ENCODE results near the gene MTMR6. TPM values are rescaled to one million over a fixed set of nuclear protein-coding genes. Genes with fewer than 3 reads are reported as not detected.

MTMR6 gene
- total and polyA plus RNA-seq, 8 donors: 16.3 to 23.6 (median 20.8) TPM

DNA sequence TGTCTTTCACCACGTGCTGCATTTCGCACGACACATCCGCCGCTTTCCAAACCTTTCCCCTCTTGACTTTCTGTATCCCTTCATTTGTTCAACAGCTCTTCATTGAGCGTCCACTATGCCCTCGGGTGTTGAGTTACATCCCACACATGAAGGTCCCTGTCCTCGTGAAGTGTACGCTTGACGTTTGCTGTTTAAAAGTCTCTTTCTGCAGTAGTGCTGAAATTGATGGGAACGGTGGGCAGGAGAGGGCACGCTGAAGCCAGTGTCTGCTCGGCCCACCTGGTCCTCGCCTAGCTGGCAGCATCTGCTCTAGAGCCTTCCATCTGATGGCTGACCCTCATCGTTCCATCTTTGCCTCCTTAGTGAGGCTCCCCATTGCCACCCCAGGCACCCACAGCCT lies 59.6 kb downstream of the MTMR6 start:
- no peak for TF ChIP-seq CTCF (IDR thresholded peaks at IDR 0.05)
- ATAC-seq (no peak), DNase-seq (no peak)
- H3K4me3 ChIP-seq: no peak overlapping the region
- intact Hi-C loops (cut with DNase I): no loop called here
- H3K36me3 ChIP-seq: no peaks in the 10 kb centered on the region
- H3K4me1 ChIP-seq: no peaks in the 10 kb centered on the region
- no peaks in the 10 kb centered on the region for H3K9me3 ChIP-seq
- H3K27me3 ChIP-seq: peaks cover 0 to 33% of the 10 kb centered on the region in 2 donors
- no peak overlapping the region for H3K27ac ChIP-seq

- Histone ChIP-seq H3K4me3 (no peak overlapping the region), H3K9me3 (no peaks in the 10 kb centered on the region), H3K27ac (no peak overlapping the region), H3K4me1 (no peaks in the 10 kb centered on the region), H3K27me3 (peaks cover 0 to 45% of the 10 kb centered on the region in 2 donors), H3K36me3 (no peaks in the 10 kb centered on the region)
- DNase-seq (no peak), ATAC-seq (no peak)
- intact Hi-C loops (cut with DNase I): no loop called here
- no peak for TF ChIP-seq CTCF (IDR thresholded peaks at IDR 0.05)
Observed at GRCh38 chr13:25225970-25226369, 61.3 kb downstream of the MTMR6 start.

DNA sequence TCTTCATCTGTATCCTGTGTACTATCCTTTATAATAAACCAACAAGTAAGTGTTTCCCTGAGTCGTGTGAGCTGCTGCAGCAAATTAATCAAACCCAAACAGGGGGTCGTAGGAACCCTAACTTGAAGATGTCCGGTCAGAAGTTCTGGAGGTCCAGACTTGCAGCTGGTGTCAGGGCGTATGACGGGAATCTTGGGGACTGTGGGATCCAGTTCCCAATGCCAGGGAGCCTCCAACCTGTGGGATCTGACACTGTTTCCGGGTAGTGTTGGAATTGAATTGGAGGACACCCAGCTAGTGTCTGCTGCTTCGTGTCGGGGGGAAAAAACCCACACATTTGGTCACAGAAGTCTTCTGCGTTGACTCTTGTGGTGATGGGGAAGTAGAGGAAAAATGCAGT lies 63.1 kb downstream of the MTMR6 start:
- intact Hi-C loops (cut with DNase I): no loop called here
- no peak for TF ChIP-seq CTCF (IDR thresholded peaks at IDR 0.05)
- H3K9me3 ChIP-seq: no peaks in the 10 kb centered on the region
- no peak for ATAC-seq
- no peak for DNase-seq
- H3K4me1 ChIP-seq: no peaks in the 10 kb centered on the region
- no peak overlapping the region for H3K27ac ChIP-seq
- H3K4me3 ChIP-seq: no peak overlapping the region
- H3K36me3 ChIP-seq: no peaks in the 10 kb centered on the region
- peaks cover 0 to 40% of the 10 kb centered on the region in 2 donors for H3K27me3 ChIP-seq

- no peaks in the 10 kb centered on the region for H3K4me1 ChIP-seq
- TF ChIP-seq CTCF (IDR thresholded peaks at IDR 0.05): no peak
- H3K9me3 ChIP-seq: no peaks in the 10 kb centered on the region
- H3K27me3 ChIP-seq: peaks cover 0 to 28% of the 10 kb centered on the region in 2 donors
- ATAC-seq: no peak
- no peak overlapping the region for H3K27ac ChIP-seq
- no peak overlapping the region for H3K4me3 ChIP-seq
- no peaks in the 10 kb centered on the region for H3K36me3 ChIP-seq
- intact Hi-C loops (cut with DNase I): no loop called here
- no peak for DNase-seq
Observed at GRCh38 chr13:25222740-25223139, 64.5 kb downstream of the MTMR6 start.

DNA sequence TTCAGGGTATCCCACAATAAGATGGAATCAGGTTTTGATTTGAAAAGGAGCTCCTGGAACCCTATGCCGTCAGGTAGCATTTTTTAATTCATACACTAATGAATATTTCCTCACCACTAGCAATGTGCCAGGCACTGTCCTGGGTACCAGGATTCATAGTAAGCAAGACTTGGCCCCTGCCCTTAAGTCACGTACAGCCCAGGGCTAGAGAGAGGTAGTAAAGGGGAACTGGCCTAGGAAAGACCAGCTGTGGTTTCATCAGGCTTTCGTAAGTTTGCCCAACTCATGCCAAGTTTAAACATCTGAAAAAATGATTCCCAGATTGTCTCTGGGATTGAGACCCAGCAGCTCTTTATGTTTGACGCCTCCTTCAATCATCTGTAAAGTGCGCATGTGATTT lies 69.3 kb downstream of the MTMR6 start:
- intact Hi-C loops (cut with DNase I): no loop called here
- ATAC-seq: no peak

More for the DNA sequence above, 69.3 kb downstream of the MTMR6 start:
- Histone ChIP-seq H3K9me3 (no peaks in the 10 kb centered on the region), H3K4me3 (no peak overlapping the region), H3K36me3 (no peaks in the 10 kb centered on the region), H3K27ac (no peak overlapping the region), H3K27me3 (peaks cover 0 to 37% of the 10 kb centered on the region in 2 donors), H3K4me1 (no peaks in the 10 kb centered on the region)
- no peak for DNase-seq
- no peak for TF ChIP-seq CTCF (IDR thresholded peaks at IDR 0.05)

All from left lung (tissue), 10 donors.